GM12892 (cell line): ENCODE measurements around the gene TLE1.

Experiments
- POLR2A ChIP-seq: IDR thresholded peaks from 2 replicates; pipeline ENCODE4 v1.6.1; 2011; ENCODE audit warnings: low read depth, low read length, control low read depth
- POLR2AphosphoS5 ChIP-seq: IDR thresholded peaks from 2 replicates; pipeline ENCODE4 v1.6.1; 2011; ENCODE audit warnings: low read depth, low read length, control low read depth
- TAF1 ChIP-seq: IDR thresholded peaks from 2 replicates; pipeline ENCODE4 v1.6.1; 2011; ENCODE audit warnings: low read depth, mild to moderate bottlenecking, control low read depth, low read length, borderline replicate concordance

DNA sequence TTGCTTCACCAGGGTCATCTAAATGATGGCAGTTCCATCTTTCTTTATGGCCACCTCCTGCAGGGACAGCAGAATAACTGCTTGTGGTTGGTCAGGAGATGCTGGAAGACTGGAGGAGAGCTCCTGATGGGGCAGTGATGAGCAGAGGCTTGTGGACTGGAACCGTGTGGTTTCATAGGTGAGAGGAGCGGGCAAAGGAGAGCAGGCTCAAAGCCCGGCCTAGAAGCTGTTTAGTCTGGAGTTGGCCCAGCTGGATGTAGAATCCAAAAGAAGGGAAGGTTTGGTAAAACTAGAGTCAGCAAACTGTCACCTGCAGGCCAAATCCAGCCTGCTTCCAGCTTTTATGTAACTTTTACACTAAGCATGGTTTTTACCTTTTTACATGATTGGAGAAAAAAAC, 32.9 kb upstream of the TLE1 start:
- no peak for TF ChIP-seq POLR2A
- no peak for TF ChIP-seq TAF1
- no peak for TF ChIP-seq POLR2AphosphoS5
